TTC549 (cell line): ENCODE measurements around the gene ULK4.
"Not testable (repeated sequence)": the region's sequence is repeated elsewhere in the genome, so short reads cannot be mapped to it uniquely, and the experiment has no call there.

ENCODE experiments used
- FAIRE-seq: peaks from 2 replicates; lab custom pipeline; 2012; peaks lifted over from hg19 to GRCh38; lab: Jason Lieb, UNC

Gene ULK4

DNA sequence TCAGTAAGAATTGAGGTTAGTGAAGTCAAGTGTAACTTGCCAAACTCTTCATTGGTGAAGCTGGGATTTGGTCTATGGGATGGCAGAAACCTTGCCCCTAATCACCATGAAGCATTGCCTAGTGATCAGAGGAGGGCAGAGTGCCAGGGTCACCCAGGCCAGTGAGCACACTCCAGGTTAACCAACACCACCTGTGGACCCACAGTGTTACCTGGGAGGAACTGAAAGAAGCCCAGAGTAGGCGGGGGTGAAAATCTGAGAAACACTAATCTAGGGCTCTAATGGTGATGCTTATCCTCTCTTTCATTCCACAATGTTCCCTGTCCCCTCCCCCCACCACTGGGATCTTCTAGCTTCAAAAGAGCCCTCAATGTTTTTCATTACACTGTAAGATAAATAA lies 389.8 kb downstream of the ULK4 start:
- FAIRE-seq: no peak

DNA sequence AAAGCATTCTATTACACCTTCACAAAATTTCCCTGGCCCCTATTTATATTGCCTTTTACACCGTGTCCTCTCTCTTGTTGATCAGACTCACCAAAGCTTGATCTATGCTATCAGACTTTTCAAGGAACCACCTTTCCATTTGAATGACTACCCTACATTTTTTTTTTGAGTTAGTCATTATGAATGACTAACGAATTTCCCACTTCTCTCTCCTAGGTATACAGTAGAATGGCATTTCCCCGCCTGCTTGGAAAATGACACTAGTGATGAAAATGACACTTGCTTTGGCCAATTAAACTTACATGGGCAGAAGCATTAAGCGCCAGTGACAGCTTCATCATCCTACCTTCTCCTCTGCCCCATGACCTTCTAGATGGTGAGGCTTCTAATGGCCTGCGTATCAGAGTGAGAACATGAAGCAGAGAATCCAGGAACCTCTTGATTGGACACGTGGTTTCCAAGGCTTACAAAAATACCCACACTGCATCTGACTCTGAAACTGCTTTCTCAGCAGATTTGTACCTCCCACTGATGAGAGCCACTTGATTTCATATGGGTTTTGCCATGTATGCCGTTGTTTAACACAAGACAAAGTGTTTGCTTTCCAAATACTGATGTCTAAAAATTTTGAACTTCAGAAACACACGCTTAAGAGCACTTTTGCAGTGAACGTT lies 392.1 kb downstream of the ULK4 start:
- FAIRE-seq: no peak

DNA sequence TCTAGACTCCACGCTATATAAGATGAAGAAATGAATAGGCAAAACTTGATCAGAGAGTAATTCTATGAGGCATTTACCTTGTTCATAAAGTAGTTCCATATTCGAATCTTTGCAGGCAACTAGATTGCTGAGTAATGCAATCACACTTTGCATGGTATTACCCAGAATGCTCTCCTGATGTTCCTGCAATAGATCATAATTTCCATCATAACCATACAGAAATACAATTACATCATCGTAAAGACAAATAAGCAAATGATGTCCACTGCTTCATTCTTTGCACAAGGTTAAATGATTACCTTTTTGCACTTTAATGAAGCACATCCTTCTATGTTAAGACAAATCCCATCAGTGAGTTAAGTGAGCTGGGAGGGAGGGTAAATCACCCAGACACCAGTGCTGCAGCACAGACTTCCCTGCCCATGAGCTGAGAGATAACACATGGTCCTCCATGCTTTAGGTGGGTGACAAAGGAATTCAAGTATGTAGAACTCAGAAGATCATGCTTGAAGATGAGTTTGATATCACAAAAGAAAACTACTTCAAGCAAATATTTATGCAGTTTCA lies 395.9 kb downstream of the ULK4 start:
- no peak for FAIRE-seq

- no peak for FAIRE-seq
These were observed 396.9 kb downstream of the ULK4 start for GRCh38 chr3:41565003-41565402.

DNA sequence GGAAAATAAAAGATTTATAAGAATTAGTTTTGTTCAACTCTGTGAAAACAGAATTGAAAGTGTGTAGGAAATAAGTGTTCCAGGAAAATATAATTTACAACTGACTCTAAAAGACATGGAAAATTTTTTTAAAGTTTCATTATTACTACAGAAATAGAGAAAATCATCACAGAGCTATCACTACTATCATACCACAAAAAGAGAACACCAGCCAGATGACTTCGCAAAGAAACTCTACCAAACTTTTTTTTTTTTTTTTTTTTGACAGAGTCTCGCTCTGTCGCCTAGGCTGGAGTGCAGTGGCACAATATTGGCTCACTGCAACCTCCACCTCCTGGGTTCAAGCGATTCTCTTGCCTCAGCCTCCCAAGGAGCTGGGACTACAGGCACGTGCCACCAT lies 405.7 kb downstream of the ULK4 start:
- not testable (repeated sequence) for FAIRE-seq

- FAIRE-seq: no peak
These were observed 428.9 kb downstream of the ULK4 start for GRCh38 chr3:41532976-41533375.

GRCh38 chr3:41526995-41527573 lies 434.8 kb downstream of the ULK4 start:
- no peak for FAIRE-seq

- FAIRE-seq: no peak
These were observed 436.4 kb downstream of the ULK4 start for GRCh38 chr3:41525303-41526064.

DNA sequence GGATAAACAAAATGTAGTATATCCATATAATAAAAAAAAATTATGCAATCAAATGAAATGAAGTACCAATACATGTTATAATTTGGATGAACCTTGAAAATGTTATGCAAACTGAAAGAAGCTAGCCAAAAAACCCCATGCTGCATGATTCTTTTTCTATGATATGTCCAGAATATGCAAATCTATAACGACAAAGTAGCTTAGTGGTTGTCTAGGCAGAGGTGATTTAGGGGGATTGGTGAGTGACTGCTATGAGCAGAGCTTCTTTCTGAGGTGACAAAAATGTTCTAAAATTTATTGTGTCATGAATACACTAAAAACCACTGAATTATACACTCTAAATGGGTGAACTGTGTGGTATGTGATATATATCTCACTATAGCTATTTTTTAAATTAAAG lies 438.0 kb downstream of the ULK4 start:
- no peak for FAIRE-seq

GRCh38 chr3:41522612-41523011 lies 439.3 kb downstream of the ULK4 start:
- no peak for FAIRE-seq

DNA sequence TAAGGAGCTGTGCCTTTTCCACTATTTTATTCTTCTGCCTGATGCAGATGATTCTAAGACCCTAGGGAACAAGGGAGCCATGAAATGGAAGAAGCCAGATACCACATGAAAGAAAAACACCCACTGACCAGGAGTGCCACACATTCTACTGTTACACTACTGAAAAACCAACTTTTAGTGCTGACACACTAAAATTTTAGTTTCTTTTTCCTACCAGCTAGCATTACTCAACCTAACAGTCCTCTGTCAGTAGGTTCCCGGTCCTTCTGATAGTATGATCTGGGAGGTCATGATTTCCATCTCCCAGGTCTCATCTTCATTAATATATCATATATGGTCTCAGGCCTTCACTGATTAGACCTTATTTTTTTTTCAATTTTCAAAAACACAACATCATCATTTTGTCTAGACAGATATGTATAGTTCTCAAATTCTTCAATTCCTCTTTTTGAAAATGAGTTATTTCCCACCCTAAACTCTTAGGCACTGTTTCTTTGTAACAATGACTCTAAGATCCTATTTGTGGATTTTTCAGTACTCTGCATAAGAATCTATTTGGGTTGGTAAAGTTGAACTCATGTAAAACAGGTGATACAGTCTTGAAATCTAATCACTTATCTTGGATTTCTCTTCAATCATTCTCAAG lies 440.8 kb downstream of the ULK4 start:
- FAIRE-seq: no peak

DNA sequence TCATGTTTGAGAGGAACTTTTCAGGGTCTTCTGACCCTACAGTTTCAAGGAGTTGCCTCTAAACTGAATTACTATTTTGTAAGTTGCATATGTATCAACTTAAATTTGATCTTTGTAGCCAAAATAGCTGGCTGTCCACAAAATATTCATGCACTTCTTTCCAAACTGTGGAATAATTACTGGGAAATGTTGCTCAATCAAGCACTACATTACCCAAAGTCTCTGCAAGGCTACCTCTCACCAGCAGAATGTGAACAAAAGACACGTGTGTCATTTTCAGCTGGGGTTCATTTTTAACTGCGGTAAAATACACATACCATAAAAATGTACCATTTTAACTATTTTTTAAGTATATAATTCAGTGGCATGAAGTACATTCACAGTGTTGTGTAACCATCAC lies 442.2 kb downstream of the ULK4 start:
- no peak for FAIRE-seq

- no peak for FAIRE-seq
These were observed 443.3 kb downstream of the ULK4 start for GRCh38 chr3:41518626-41519025.

- no peak for FAIRE-seq
These were observed 453.7 kb downstream of the ULK4 start for GRCh38 chr3:41508063-41508696.

- FAIRE-seq: no peak
These were observed 454.4 kb downstream of the ULK4 start for GRCh38 chr3:41507336-41508062.

GRCh38 chr3:41503998-41504623 lies 457.8 kb downstream of the ULK4 start:
- FAIRE-seq: no peak

- FAIRE-seq: no peak
These were observed 459.4 kb downstream of the ULK4 start for GRCh38 chr3:41502481-41502880.

DNA sequence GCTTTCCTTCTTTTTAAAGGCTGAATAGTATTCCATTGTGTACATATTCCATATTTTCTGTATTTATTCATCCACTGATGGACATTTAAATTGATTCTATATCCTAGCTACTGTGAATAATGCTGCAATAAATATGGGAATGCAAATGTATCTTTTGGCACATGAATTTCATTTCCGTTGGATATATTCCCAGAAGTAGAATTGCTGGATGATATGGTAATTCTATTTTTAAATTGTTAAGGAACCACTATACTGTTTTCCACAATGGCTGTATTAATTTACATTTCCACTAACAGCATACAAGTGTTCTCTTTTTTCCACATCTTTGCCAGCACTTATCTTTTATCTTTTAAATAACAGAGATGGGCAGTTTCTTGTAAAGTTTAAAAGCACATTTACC lies 459.9 kb downstream of the ULK4 start:
- FAIRE-seq: no peak

DNA sequence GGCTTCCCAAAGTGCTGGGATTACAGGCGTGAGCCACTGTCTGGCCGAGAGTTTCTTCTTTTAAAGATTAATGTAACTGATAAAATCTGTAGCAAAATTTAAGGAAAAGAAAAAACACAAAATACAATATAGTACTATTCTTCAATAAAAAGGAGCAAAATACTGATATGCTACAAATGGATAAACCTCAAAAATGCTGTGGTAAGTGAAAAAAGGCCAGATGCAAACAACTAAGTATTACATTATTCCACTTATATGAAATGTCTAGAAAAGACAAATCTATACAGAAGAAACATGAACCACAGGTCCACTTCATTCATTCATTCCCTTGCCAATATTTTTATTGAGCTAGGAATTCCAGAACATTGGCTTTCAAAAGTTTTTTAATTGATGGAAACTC lies 463.1 kb downstream of the ULK4 start:
- FAIRE-seq: no peak

DNA sequence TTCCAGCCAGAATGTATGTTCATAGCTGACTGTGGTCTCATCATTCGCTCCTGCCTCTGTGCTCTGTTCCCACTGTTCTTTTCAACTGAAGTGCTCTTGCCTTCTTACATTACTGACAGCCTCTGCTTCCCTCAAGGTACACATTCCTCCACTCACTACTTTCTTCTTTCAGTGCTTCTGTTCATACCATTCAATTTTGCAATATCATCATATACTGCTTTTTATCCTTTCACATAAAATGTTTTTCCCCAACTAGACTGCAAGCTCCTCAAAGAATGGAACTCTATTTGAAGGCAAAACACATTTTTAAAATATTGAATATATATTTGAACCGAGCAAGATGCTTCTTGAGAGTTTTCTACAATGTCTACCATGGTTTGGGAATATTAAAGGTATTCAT lies 471.5 kb downstream of the ULK4 start:
- FAIRE-seq: no peak

GRCh38 chr3:41489231-41489630 lies 472.7 kb downstream of the ULK4 start:
- FAIRE-seq: no peak
